HG03565 (cell line): Measurements from ENCODE around the gene ZNF785.

Source experiments
- ATAC-seq: cut with Tn5 transposase; IDR thresholded peaks from one replicate; pipeline ENCODE4 v1.9.1; 2021; ENCODE audit warnings: mild to moderate bottlenecking, moderate library complexity; ENCODE audit not compliant: unreplicated experiment

Gene ZNF785

GRCh38 chr16:30566531-30566930 lies 19.0 kb downstream of the ZNF785 start:
- no peak for ATAC-seq

DNA sequence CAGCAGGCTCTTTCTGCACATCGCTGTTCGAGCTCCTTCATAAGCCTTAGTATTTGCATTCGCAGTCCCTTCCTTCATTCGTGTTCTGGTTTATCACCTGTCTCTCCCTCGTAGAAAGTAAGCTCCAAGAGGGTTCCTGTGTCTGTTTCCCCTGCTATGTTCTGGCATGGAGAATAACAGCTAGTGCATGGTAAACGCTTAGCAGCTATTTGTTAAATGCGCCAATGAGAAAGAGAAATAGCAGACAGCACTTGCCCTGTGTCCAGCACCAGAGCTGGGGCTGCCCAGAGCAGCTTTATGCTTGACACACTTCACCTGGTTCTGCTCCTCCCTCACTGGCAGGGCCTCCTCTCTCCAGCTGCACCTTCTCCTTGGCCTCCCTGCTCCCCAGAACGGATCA lies 19.5 kb downstream of the ZNF785 start:
- ATAC-seq: no peak

- no peak for ATAC-seq
These were observed 20.0 kb downstream of the ZNF785 start for GRCh38 chr16:30565526-30565925.

DNA sequence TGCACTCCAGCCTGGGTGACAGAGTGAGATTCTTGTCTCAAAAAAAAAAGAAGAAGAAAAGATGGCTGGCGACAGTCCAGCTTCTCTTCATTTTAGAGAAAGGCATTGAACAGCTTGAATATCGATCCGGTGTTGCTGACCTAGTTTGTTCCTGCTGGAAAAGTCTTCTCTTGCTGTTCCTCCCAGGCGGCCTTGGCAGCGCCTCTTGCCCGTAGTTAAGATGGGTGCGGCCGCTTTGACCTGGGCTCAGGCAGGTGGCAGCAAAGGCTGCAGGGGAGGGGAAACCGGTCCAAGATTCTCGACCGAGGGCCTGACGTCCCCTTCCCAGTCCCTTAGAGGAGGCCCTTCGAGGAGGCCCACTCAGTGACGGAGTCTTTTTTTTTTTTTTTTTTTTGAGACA lies 23.5 kb downstream of the ZNF785 start:
- no peak for ATAC-seq

- ATAC-seq: no peak
These were observed 24.2 kb downstream of the ZNF785 start for GRCh38 chr16:30561089-30561816.

GRCh38 chr16:30559690-30560089 lies 25.8 kb downstream of the ZNF785 start:
- ATAC-seq: no peak

GRCh38 chr16:30558789-30559377 lies 26.6 kb downstream of the ZNF785 start:
- ATAC-seq: no peak

DNA sequence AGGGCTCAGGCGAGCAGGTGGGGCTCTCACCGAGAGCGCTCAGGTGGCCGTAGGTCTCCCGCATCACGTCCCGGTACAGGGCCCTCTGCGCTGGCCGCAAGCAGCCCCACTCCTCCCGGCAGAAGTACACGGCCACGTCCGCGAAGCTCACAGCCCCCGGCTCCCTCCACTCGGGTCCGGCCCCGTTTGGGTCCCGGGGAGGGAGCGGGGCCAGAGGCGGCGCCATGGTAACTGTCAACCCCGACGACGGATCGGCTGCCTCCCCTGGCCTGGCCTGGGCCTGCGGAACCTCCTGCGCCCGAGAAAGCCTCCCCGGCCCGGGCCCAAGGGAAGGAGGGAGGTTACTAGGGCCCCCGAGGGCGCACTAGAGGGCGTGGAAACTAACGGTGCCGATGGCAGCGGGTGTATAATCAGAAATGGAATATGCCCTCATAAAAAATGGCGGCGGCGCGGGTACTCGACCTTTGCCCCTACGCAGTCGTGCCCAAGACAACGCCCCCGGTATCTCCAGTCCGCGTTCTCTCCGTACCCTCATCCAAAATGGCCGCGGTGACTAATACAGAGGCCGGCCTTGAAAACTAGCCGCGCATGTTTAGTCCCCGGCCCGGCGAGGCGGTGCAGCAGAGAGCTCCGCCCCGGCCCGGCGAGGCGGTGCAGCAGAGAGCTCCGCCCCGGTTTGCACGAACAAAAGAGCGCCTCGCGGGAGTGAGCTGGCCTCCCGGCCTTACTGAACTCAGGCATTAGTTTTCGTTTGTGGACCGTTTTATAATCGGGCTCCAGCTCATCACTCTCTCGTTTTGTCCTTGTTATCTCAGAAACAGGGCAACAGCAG lies 27.3 kb downstream of the ZNF785 start, which contains the start of gene ZNF764:
TSS of gene ZNF764 (minus strand) at position 418 of the 832 bp plus-strand sequence. CDS start at position 226, 192 bp downstream.
- ATAC-seq: peak; percentile 76

DNA sequence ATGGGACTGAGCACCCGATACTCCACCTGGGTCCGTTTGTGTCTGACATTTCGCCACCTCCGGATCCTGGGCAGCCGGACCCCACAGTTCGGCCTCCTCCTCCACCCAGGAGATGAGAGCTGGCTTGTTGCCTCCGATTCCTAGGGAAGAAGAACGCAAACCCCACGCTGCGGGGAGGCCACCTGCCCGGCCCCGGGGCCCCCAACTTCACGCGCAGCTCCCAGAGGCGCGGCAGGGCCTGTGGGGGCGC lies 27.9 kb downstream of the ZNF785 start:
- no peak for ATAC-seq

DNA sequence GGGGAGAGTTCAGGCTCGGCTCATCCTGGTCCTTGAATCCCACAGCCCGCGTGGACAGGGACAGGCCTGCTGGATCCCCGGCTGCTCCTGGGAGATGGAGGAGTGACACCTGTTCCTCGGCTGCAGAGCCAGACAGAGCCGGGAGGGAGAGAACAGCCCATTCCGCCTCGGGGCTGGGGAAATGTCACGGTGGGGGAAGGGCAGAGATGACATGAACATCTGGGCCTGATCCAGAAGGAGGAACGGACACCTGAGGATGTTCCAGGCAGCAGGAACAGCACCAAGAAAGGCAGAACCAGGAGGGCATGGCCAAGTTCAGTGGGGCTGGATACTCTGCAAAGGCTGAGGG lies 29.4 kb downstream of the ZNF785 start:
- no peak for ATAC-seq

DNA sequence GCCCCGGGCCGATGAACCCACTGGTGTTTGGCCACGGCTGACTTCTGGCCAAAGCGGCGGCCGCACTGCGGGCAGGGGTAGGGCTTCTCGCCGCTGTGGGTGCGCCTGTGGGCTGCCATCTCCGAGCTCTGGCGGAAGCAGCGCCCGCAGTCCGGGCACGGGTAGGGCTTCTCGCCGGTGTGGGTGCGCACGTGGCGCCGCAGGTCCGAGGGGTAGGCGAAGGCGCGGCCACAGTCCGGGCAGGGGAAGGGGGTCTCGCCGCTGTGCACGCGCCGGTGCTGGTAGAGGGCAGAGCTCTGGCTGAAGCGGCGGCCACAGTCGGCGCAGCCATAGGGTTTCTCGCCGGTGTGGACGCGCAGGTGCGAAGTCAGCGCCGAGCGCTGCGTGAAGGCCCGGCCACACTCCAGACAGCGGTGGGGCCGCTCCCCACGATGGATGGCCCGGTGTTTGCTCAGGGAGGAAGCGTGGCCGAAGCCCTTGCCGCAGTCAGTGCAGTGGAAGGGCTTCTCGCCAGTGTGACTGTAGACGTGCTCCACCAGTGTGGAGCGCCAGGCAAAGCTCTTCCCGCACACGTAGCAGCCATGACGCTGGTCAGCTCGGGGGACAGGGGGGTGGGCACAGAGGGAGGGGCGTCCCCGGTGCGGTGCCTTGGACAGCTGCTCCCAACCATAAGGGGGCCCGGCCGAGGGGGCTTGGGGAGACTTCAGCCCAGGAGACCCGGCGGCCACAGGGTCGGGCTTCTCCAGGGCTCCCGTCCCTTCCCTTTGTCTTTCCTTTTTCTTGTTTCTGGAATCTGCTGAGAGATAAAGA lies 30.0 kb downstream of the ZNF785 start:
- ATAC-seq: no peak

DNA sequence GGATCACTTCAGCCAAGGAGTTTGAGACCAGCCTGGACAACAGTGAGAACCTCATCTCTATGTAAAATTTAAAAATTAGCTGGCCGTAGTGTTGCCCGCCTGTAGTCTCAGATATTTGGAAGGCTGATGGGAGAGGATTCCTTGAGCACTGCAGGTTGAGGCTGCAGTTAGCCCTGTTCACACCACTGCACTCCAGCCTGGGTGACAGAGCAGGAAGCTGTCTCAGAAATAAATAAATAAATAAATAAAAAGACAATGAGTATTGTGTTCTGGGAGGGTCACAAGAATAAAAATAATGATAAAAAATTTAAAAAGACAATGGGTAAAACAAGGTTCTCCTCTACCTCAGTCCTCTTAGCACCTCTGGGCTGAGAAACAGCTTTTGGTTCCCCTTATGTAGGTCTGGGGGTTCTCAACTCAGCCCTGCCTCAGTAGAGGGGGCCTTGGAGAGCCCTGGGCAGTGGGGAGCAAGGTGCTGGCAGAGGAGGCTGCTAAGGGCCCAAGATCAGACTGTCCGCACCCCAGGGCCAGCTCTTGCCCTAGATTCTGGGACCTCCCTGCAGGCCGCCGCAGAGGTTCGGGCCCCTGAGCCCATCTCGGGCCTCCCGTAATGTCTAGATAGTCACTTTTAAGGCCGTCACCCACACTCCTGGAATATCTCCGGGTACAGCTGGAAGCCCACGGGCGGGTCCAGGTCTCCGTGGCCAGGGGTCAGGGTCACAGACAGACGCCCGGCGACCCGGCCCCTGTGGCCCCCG lies 30.8 kb downstream of the ZNF785 start:
- no peak for ATAC-seq

- ATAC-seq: no peak
These were observed 32.1 kb downstream of the ZNF785 start for GRCh38 chr16:30553393-30553899.

- ATAC-seq: no peak
These were observed 32.5 kb downstream of the ZNF785 start for GRCh38 chr16:30552956-30553355.

DNA sequence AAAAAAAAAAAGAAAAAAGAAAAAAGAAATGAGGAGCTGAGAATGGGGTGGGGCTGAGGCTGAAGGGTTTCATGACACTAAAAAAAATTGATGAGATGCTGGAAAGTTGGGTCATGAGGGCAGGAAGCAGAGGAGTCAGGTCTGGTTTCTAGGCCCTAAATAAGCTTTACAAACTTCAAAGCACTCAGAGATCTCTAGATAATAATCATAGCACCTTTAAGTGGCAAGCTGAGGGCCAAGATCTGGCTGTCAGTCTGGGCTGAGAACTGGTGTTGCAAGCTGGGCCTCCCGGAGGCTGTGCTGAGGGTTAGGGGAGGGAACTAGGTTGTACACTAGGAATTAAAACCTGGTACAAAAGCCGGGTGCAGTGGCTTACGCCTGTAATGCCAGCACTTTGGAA lies 33.7 kb downstream of the ZNF785 start:
- ATAC-seq: no peak

DNA sequence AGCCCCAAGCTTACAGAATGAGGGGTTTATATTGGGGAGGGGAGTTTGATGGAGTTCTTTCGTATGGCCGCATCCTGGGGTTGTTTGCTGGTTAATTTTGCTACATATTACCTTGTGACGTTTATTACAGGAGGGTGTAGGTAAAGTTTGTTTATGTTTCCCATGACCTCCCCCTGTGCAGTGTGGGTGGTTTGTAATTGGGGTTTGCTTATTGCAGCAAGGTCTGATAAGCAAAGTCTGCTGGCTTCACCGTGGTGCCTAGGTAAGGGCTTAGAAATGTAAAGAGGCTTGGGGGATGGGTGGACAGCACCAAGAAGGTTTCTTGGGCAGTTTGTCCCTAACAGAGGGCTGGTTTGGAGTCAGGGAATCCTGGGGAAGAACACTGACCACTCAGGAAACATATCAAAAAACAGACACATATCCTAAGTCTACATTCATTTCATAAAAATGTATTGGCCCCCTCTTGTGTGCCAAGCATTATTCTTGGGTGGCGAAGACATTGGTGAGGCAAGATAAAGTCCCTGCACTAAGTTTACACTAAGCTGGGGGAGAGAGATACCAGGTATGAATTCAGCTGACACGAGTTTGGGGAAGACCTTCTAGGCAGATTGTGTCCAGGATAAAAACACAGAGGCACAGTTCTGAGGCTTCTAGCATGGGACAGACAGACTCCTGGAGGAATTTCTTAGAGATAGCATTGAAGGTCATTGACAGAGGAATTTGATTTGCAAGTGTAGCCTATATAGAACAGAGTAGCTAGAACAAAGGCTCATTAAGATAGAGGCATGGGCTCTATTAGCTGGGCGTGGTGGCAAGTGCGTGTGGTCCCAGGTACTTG lies 36.9 kb downstream of the ZNF785 start:
- no peak for ATAC-seq

DNA sequence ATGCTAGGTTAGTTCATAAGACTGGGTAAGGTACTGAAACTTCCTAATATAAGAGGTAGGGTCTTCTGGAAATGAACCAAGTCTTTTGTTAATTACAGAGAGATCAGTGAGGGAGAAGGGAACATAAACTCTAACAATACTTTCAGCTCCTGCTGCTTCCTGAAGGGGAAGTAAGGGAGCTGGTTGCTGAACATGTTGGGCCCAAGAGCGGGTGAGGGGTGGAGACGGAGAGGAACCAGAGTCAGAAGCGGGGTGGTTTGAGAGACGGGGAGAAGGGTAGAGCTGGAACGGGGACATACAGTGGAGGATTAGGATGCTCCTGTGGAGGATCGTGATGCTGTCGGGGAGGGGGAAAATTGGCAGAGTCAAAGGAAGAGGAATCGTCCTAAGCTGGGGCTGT lies 39.4 kb downstream of the ZNF785 start:
- ATAC-seq: no peak

DNA sequence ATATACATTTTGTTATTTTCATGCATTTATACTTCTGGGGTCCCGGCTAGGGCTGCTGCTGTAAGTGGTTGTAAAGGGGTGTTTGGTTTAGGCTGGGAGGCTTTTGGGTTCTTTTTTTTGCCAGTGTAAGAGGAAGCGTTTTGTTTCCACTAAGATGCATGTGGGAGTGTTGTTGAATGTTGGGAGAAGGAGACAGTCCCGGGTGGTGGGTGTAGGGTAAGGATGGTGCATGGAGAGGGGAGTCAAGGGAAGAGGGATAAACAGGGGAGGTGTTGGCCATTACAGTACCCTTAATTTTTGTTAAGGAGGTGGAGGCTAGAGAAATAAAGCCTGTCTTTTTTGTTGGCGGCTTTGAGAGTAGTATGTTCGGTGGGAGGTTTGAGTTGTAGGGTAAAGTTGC lies 42.4 kb downstream of the ZNF785 start:
- ATAC-seq: no peak

DNA sequence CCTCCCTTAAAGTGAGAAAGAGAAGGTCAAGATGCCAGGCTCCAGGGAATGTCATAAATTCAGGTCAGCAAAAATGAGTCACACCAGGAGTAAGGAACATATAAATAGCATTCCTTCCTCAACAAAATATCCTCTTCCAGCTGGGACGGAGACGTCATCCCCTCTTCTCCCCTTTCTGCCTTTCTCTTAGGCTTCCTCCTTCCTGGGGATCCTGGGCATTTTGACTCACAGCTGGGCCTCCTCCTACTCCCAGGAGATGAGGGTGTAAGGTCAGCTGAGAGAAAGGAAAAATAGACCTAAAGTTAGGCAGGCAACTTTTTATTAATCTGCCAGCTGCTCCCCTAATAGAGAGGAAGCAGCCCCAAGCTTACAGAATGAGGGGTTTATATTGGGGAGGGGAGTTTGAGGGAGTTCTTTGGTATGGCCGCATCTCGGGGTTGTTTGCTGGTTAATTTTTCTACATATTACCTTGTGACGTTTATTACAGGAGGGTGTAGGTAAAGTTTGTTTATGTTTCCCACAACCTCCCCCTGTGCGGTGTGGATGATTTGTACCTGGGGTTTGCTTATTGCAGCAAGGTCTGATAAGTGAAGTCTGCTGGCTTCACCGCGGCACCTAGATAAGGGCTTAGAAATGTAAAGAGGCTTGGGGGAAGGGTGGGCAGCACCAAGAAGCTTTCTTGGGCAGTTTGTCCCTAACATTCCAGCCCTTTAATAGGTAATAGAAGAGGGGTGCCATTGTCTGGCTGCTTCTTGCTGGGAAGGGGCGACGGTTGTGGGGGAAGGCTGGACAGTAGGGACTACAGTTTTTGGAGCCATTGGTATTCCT lies 43.8 kb downstream of the ZNF785 start:
- no peak for ATAC-seq
